Ovary (tissue), 9 donors: ENCODE data around the gene SLC25A47. TPM values are rescaled to one million over a fixed set of nuclear protein-coding genes. Genes with fewer than 3 reads are reported as not detected.

ENCODE experiments used
- DNase-seq, 5 donors: peaks; one replicate each; pipeline ENCODE4 v3.0.0-alpha.2; 2019 to 2020
- H3K27ac ChIP-seq, 2 donors: fragments of 200-600 bp; one replicate each; pipeline versions ENCODE4 v1.5.1 to v1.8.0; 2019 to 2022
- H3K27me3 ChIP-seq: fragments of 200-600 bp; one replicate; pipeline ENCODE4 v1.8.0; 2022
- H3K36me3 ChIP-seq: fragments of 200-600 bp; sonication (generic); one replicate; pipeline ENCODE4 v1.5.1; 2019
- H3K4me1 ChIP-seq: one replicate; pipeline ENCODE4 v1.8.1; 2013; ENCODE audit warnings: mild to moderate bottlenecking, moderate library complexity; ENCODE audit not compliant: insufficient read depth
- H3K4me3 ChIP-seq: fragments of 200-600 bp; sonication (generic); one replicate; pipeline ENCODE4 v1.5.1; 2017
- H3K9me3 ChIP-seq, 2 donors: fragments of 200-600 bp in 1 of 2; sonication (generic) in 1 of 2; one replicate each; pipeline versions ENCODE4 v1.5.1 to v1.8.1; 2013 to 2019; ENCODE audit warnings: mild to moderate bottlenecking in 1 of 2, moderate library complexity in 1 of 2
- CTCF ChIP-seq, 3 donors: fragments of 450-650 bp in 2 of 3; fragments of 200-600 bp in 1 of 3; IDR thresholded peaks; one replicate each; pipeline versions ENCODE4 v1.5.1 to v1.8.0; 2016 to 2022; ENCODE audit warnings: antibody characterized with exemption in 3 of 3, mild to moderate bottlenecking in 1 of 3
- EP300 ChIP-seq: sonication (generic); formaldehyde crosslinking; IDR thresholded peaks from one replicate; pipeline ENCODE4 v1.6.1; 2017; ENCODE audit warnings: antibody characterized with exemption
- POLR2A ChIP-seq: fragments of 450-650 bp; IDR thresholded peaks from one replicate; pipeline ENCODE4 v1.6.1; 2017; ENCODE audit warnings: antibody characterized with exemption, mild to moderate bottlenecking, moderate library complexity
- WGBS, 3 donors: extraction: QIAGEN DNeasy Blood & Tissue Kit in 1 of 3; methylation state at CpG; one replicate each; pipeline versions ENCODE4 v1.1.5 to v1.1.7; 2013 to 2017; 5-methylcytosine and 5-hydroxymethylcytosine counted together
- intact Hi-C, 4 donors: fragments of 100-400 bp; cut with DNase I; formaldehyde crosslinking; loops; one replicate each; pipeline versions ENCODE4 v1.11.0 to v1.15.1; 2022 to 2023
- polyA plus RNA-seq, 2 donors: library from polyadenylated mRNA; stranded (reverse); fragments of 200-250 nt in 1 of 2; fragments of 350-450 nt in 1 of 2; fragmentation: Illumina TruSeq in 1 of 2; extraction: RNeasy Lipid Tissue Mini Kit (QIAGEN cat#74804) in 1 of 2; gene quantifications; one replicate each; pipeline ENCODE4 v1.2.3, GENCODE V29; 2013 to 2014
- total RNA-seq, 7 donors: library from RNA; depleted of rRNA in 2 of 7; stranded (reverse); fragments of >200 nt in 2 of 7; fragmentation: NEBNext Ultra II Directional in 3 of 7; extraction: Animal tissue kit (Norgen Biotek cat#: 25700) in 3 of 7; gene quantifications; one replicate each; pipeline versions ENCODE4 v1.1.0 to v1.2.4, GENCODE V29; 2016 to 2023
- donor health status: DM: no; HTN: no; CAD: no; lungs with moderate emphysema.
- donor health status: DM: no; HTN: no; CAD: no.
- donor health status: Bipolar disorder and iron deficiency.
- donor health status: DM: yes; HTN: yes; CAD: no.
- donor health status: DM: no; HTN: no; CAD: no.
- donor health status: DM: yes; HTN: yes; CAD: no.

SLC25A47 gene
- total and polyA plus RNA-seq, 9 donors: not detected

DNA sequence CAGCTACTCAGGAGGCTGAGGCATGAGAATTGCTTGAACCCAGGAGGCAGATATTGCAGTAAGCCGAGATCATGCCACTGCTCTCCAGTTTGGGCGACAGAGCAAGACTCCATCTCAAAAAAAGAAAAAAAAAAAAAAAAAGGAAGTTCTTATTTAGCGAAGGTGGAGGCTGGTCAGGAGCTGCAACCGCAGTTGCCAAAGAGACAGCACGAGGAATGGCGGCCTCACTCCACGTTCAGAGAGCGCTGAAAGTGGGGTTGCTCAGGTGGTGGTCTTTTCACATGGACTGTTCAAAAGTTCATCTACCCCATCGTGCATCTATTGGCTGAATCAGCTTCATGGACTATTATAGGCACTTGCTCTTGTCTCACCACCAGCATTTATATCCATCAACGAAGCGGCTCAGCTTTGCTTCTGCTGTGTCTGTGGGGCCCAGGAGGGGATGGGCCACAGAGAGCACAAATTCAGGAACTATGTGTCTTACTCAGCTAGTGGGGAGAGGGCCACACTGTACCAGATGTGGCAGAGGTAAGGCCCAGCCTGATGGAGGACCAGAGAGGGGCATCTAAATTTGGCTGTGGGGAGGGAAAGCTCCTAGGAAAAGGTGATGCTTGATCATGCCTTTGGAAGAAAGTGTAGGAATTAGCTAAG is 27.3 kb downstream of the SLC25A47 start:
- DNase-seq: no peak
- Histone ChIP-seq H3K4me1 (no peaks in the 10 kb centered on the region), H3K27me3 (no peaks in the 10 kb centered on the region), H3K4me3 (no peak overlapping the region), H3K9me3 (no peaks in the 10 kb centered on the region), H3K36me3 (no peaks in the 10 kb centered on the region), H3K27ac (no peak overlapping the region)
- TF ChIP-seq EP300: no peak
- TF ChIP-seq CTCF (IDR thresholded peaks at IDR 0.05): no peak
- no peak for TF ChIP-seq POLR2A
- intact Hi-C loops: no loop called here
- 94 to 97% (median 94%) methylated on average over 11 of the region's 11 CpGs for WGBS, 3 donors

DNA sequence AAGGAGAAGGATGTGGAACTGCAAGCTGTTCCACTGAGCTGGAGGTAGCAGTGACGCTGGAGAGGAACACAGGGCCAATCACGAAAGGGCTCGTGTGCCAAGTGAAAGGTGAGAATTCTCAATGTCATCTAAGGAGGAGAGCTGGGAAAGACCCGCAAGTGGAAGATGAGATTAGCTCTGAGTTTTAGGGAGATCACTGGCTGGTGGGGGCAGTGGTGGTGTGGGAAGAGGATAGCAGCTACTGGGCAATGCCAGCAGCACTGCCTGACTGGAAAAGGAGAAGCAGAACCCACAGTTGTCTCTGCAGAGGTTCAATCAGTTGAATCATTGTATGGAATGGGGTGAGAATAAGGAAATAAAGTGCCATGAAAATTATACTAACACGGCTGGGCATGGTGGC is 27.8 kb downstream of the SLC25A47 start:
- DNase-seq: no peak
- Histone ChIP-seq H3K9me3 (no peaks in the 10 kb centered on the region), H3K27me3 (no peaks in the 10 kb centered on the region), H3K36me3 (no peaks in the 10 kb centered on the region), H3K4me1 (no peaks in the 10 kb centered on the region), H3K27ac (no peak overlapping the region), H3K4me3 (no peak overlapping the region)
- TF ChIP-seq POLR2A (no peak), EP300 (no peak), CTCF (IDR thresholded peaks at IDR 0.05) (no peak)
- intact Hi-C loops: no loop called here
- WGBS, 3 donors: 86 to 89% (median 89%) methylated on average over 5 of the region's 5 CpGs

DNA sequence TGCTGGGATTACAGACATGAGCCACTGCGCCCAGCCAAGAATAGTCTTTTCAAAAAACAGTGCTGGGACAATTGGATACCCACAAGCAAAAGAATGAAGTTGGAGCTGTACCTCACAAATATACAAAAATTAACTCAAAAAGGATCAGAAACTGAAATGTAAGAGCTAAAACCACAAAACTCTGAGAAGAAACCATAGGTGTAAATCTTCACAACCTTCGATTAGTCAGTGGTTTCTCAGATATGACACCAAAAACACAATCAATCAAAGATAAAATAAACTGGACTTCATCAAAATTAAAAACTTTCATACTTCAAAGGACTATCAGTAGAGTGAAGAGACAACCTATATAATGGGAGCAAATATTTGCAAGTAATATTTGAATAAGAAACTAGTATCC is 35.3 kb downstream of the SLC25A47 start:
- Histone ChIP-seq H3K9me3 (no peaks in the 10 kb centered on the region), H3K36me3 (no peaks in the 10 kb centered on the region)
- DNase-seq: no peak

DNA sequence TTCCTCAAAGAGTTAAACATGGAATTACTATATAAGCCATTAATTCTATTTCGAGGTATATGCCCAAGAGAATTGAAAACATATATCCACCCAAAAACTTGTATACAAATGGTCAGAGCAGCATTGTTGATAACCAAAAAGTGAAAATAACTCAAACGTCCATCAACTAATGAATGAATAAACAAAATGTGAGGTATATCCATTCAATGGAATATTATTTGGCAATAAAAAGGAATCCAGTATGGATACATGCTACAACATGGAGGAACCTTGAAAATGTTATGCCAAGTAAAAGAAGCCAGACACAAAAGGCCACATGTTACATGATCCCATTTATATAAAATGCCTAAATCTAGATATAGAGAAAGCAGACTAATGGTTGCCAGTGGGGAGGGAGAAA is 36.0 kb downstream of the SLC25A47 start:
- no peak for DNase-seq
- no peak overlapping the region for H3K4me3 ChIP-seq
- TF ChIP-seq POLR2A (no peak), CTCF (IDR thresholded peaks at IDR 0.05) (no peak), EP300 (no peak)
- H3K9me3 ChIP-seq: no peaks in the 10 kb centered on the region
- intact Hi-C loops: no loop called here
- no peaks in the 10 kb centered on the region for H3K27me3 ChIP-seq
- no peaks in the 10 kb centered on the region for H3K36me3 ChIP-seq
- H3K27ac ChIP-seq: no peak overlapping the region
- no peaks in the 10 kb centered on the region for H3K4me1 ChIP-seq
- 89 to 95% (median 90%) methylated on average over 2 of the region's 2 CpGs for WGBS, 3 donors

More for the DNA sequence above, 35.3 kb downstream of the SLC25A47 start:
- WGBS, 3 donors: 96 to 97% (median 97%) methylated on average over 2 of the region's 2 CpGs
- TF ChIP-seq POLR2A (no peak), EP300 (no peak), CTCF (IDR thresholded peaks at IDR 0.05) (no peak)
- Histone ChIP-seq H3K27me3 (no peaks in the 10 kb centered on the region), H3K4me1 (no peaks in the 10 kb centered on the region), H3K27ac (no peak overlapping the region), H3K4me3 (no peak overlapping the region)
- intact Hi-C loops: no loop called here
